BLaER1 treated with 17β-estradiol and CSF1 and Interleukin-3, amounts not matched to agents 10 nM and 100 nM (cell line): ENCODE results near the gene FIGNL2.

Experiments
- H3K27ac ChIP-seq, 11 experiments: shearing (Covaris generic); formaldehyde crosslinking; 2 replicates each; pipeline ENCODE4 v1.8.1; 2022
- H3K27me3 ChIP-seq, 11 experiments: shearing (Covaris generic); formaldehyde crosslinking; 2 replicates each; pipeline ENCODE4 v1.8.1; 2022
- H3K36me3 ChIP-seq, 11 experiments: shearing (Covaris generic); formaldehyde crosslinking; 2 replicates each; pipeline ENCODE4 v1.8.1; 2022
- H3K4me1 ChIP-seq, 10 experiments: shearing (Covaris generic); formaldehyde crosslinking; 2 replicates each; pipeline ENCODE4 v1.8.1; 2022
- H3K4me2 ChIP-seq, 11 experiments: shearing (Covaris generic); formaldehyde crosslinking; 2 replicates each; pipeline ENCODE4 v1.8.1; 2022
- H3K4me3 ChIP-seq, 10 experiments: shearing (Covaris generic); formaldehyde crosslinking; 2 replicates each; pipeline ENCODE4 v1.8.1; 2022
- H3K9ac ChIP-seq, 11 experiments: shearing (Covaris generic); formaldehyde crosslinking; 2 replicates each; pipeline ENCODE4 v1.8.1; 2022
- H3K9me3 ChIP-seq, 11 experiments: shearing (Covaris generic); formaldehyde crosslinking; replicated peaks in 1 of 11; 2 replicates each; pipeline ENCODE4 v1.8.1; 2022
- H4K20me1 ChIP-seq, 11 experiments: shearing (Covaris generic); formaldehyde crosslinking; 2 replicates each; pipeline ENCODE4 v1.8.1; 2022
- Cebpa-rat ChIP-seq, 11 experiments: shearing (Covaris generic); IDR thresholded peaks; 2 replicates each; pipeline ENCODE4 v1.8.1; 2022

FIGNL2 gene

GRCh38 chr12:51846911-51847642 lies 1.4 kb downstream of the FIGNL2 start:
- H3K9me3 ChIP-seq, result no peaks in the 10 kb centered on the region
- no peaks in the 10 kb centered on the region; a peak in 1 of 22 replicates for H4K20me1 ChIP-seq
- H3K36me3 ChIP-seq, result no peaks in the 10 kb centered on the region
- peaks cover 39 to 71% (median 51%) of the 10 kb centered on the region in 10 experiments for H3K4me1 ChIP-seq
- TF ChIP-seq Cebpa-rat (IDR thresholded peaks at IDR 0.05), result no peak
- H3K27ac ChIP-seq, result peak overlapping the region in 7 of 11 experiments; percentile 23 to 57 (median 47); a peak in 9 of 22 replicates
- H3K4me3 ChIP-seq, result peak overlapping the region; percentile 51 to 75 (median 60)
- H3K4me2 ChIP-seq, result peak overlapping the region; percentile 92 to 100 (median 99)
- peaks cover 23 to 38% (median 32%) of the 10 kb centered on the region in 11 experiments for H3K27me3 ChIP-seq
- H3K9ac ChIP-seq, result peak overlapping the region; percentile 58 to 75 (median 67); a peak in 20 of 22 replicates

- no peak for TF ChIP-seq Cebpa-rat (IDR thresholded peaks at IDR 0.05)
- no peaks in the 10 kb centered on the region for H3K36me3 ChIP-seq
- H4K20me1 ChIP-seq, result no peaks in the 10 kb centered on the region; a peak in 1 of 22 replicates
- H3K27ac ChIP-seq, result peak overlapping the region in 4 of 11 experiments; percentile 15 to 35 (median 26); a peak in 3 of 22 replicates
- H3K4me1 ChIP-seq, result peaks cover 31 to 64% (median 43%) of the 10 kb centered on the region in 10 experiments
- peak overlapping the region in 9 of 10 experiments; percentile 11 to 75 (median 58); a peak in 6 of 20 replicates for H3K4me3 ChIP-seq
- no peaks in the 10 kb centered on the region for H3K9me3 ChIP-seq
- H3K4me2 ChIP-seq, result peak overlapping the region; percentile 92 to 100 (median 99)
- H3K27me3 ChIP-seq, result peaks cover 23 to 38% (median 32%) of the 10 kb centered on the region in 11 experiments
- peak overlapping the region in 5 of 11 experiments; percentile 33 to 70 (median 49); a peak in 6 of 22 replicates for H3K9ac ChIP-seq
These were observed 2.2 kb downstream of the FIGNL2 start for GRCh38 chr12:51846271-51846691.

- peaks cover 23 to 38% (median 32%) of the 10 kb centered on the region in 11 experiments for H3K27me3 ChIP-seq
- TF ChIP-seq Cebpa-rat (IDR thresholded peaks at IDR 0.05), result no peak
- H3K4me1 ChIP-seq, result peaks cover 23 to 64% (median 39%) of the 10 kb centered on the region in 10 experiments
- H3K9me3 ChIP-seq, result no peaks in the 10 kb centered on the region
- no peaks in the 10 kb centered on the region; a peak in 1 of 22 replicates for H4K20me1 ChIP-seq
- no peak overlapping the region for H3K27ac ChIP-seq
- H3K4me2 ChIP-seq, result no peak overlapping the region; a peak in 1 of 22 replicates
- no peak overlapping the region for H3K4me3 ChIP-seq
- no peak overlapping the region for H3K9ac ChIP-seq
- no peaks in the 10 kb centered on the region for H3K36me3 ChIP-seq
These were observed 3.0 kb downstream of the FIGNL2 start for GRCh38 chr12:51845482-51845881.

- no peaks in the 10 kb centered on the region for H3K36me3 ChIP-seq
- H3K9ac ChIP-seq, result no peak overlapping the region
- peaks cover 19 to 63% (median 36%) of the 10 kb centered on the region in 10 experiments for H3K4me1 ChIP-seq
- H4K20me1 ChIP-seq, result no peaks in the 10 kb centered on the region; a peak in 1 of 22 replicates
- H3K27ac ChIP-seq, result no peak overlapping the region
- H3K27me3 ChIP-seq, result peaks cover 23 to 37% (median 32%) of the 10 kb centered on the region in 11 experiments
- TF ChIP-seq Cebpa-rat (IDR thresholded peaks at IDR 0.05), result no peak
- no peaks in the 10 kb centered on the region for H3K9me3 ChIP-seq
- no peak overlapping the region for H3K4me3 ChIP-seq
- H3K4me2 ChIP-seq, result no peak overlapping the region
These were observed 3.7 kb downstream of the FIGNL2 start for GRCh38 chr12:51844854-51845253.

GRCh38 chr12:51841727-51842126 lies 6.8 kb downstream of the FIGNL2 start:
- TF ChIP-seq Cebpa-rat (IDR thresholded peaks at IDR 0.05), result no peak
- peaks cover 8 to 13% (median 8%) of the 10 kb centered on the region in 11 experiments; a peak in 20 of 22 replicates for H3K27me3 ChIP-seq

GRCh38 chr12:51840966-51841365 lies 7.6 kb downstream of the FIGNL2 start:
- Histone ChIP-seq H3K4me1 (peaks cover under 1 to 67% (median 35%) of the 10 kb centered on the region in 10 experiments; a peak in 18 of 20 replicates), H3K27me3 (peaks cover under 1 to 6% (median under 1%) of the 10 kb centered on the region in 11 experiments; a peak in 13 of 22 replicates), H3K36me3 (no peaks in the 10 kb centered on the region), H4K20me1 (no peaks in the 10 kb centered on the region), H3K9ac (no peak overlapping the region), H3K9me3 (no peaks in the 10 kb centered on the region), H3K4me3 (no peak overlapping the region), H3K4me2 (peak overlapping the region in 6 of 11 experiments; percentile 12 to 84 (median 42); a peak in 11 of 22 replicates), H3K27ac (peak overlapping the region in 4 of 11 experiments; percentile 6 to 53 (median 26); a peak in 5 of 22 replicates)
- no peak for TF ChIP-seq Cebpa-rat (IDR thresholded peaks at IDR 0.05)

More at GRCh38 chr12:51841727-51842126, 6.8 kb downstream of the FIGNL2 start:
- Histone ChIP-seq H3K4me2 (no peak overlapping the region), H3K4me1 (peaks cover 8 to 67% (median 35%) of the 10 kb centered on the region in 10 experiments), H3K9ac (no peak overlapping the region), H3K4me3 (no peak overlapping the region), H3K36me3 (no peaks in the 10 kb centered on the region), H3K27ac (no peak overlapping the region), H4K20me1 (no peaks in the 10 kb centered on the region), H3K9me3 (no peaks in the 10 kb centered on the region)

GRCh38 chr12:51839310-51839947 lies 9.1 kb downstream of the FIGNL2 start:
- no peaks in the 10 kb centered on the region for H3K36me3 ChIP-seq
- no peaks in the 10 kb centered on the region for H3K9me3 ChIP-seq
- H3K9ac ChIP-seq, result peak overlapping the region in 1 of 11 experiments; percentile 24; a peak in 1 of 22 replicates
- H3K4me2 ChIP-seq, result peak overlapping the region in 5 of 11 experiments; percentile 28 to 84 (median 43); a peak in 8 of 22 replicates
- H3K4me3 ChIP-seq, result no peak overlapping the region
- peak overlapping the region in 5 of 11 experiments; percentile 2 to 45 (median 13); a peak in 6 of 22 replicates for H3K27ac ChIP-seq
- no peak for TF ChIP-seq Cebpa-rat (IDR thresholded peaks at IDR 0.05)
- H4K20me1 ChIP-seq, result no peaks in the 10 kb centered on the region
- H3K4me1 ChIP-seq, result peaks cover 7 to 71% (median 51%) of the 10 kb centered on the region in 10 experiments
- H3K27me3 ChIP-seq, result peaks cover 0 to 3% (median 0%) of the 10 kb centered on the region in 11 experiments; a peak in 1 of 22 replicates

GRCh38 chr12:51838762-51839161 lies 9.8 kb downstream of the FIGNL2 start:
- Histone ChIP-seq H3K27me3 (0 out of 22 replicates have a peak, but pooled peaks cover 0 to 3% (median 0%) of the 10 kb centered on the region in 11 experiments), H3K27ac (peak overlapping the region in 4 of 11 experiments; percentile 2 to 88 (median 20); a peak in 6 of 22 replicates), H3K9me3 (no peaks in the 10 kb centered on the region), H3K9ac (peak overlapping the region in 1 of 11 experiments; percentile 46; a peak in 2 of 22 replicates), H4K20me1 (no peaks in the 10 kb centered on the region), H3K36me3 (no peaks in the 10 kb centered on the region), H3K4me1 (peaks cover 14 to 74% (median 57%) of the 10 kb centered on the region in 10 experiments), H3K4me2 (peak overlapping the region in 8 of 11 experiments; percentile 3 to 94 (median 56); a peak in 10 of 22 replicates), H3K4me3 (no peak overlapping the region)
- TF ChIP-seq Cebpa-rat (IDR thresholded peaks at IDR 0.05), result no peak
